Fibroblast of mammary gland (primary cell): ENCODE results near the gene TACR2.
"Not testable (repeated sequence)": the region's sequence is repeated elsewhere in the genome, so short reads cannot be mapped to it uniquely, and the experiment has no call there.

Experiments
- DNase-seq: peaks from one replicate; pipeline ENCODE4 v3.0.0-alpha.2; 2010; ENCODE audit warnings: low read depth
- H3K4me3 ChIP-seq: 2 replicates; pipeline ENCODE4 v1.5.1; 2011; ENCODE audit warnings: low read depth, mild to moderate bottlenecking, low read length, moderate library complexity; ENCODE audit not compliant: control insufficient read depth
- CTCF ChIP-seq: conservative IDR thresholded peaks from 2 replicates; pipeline ENCODE4 v1.5.1; 2011; ENCODE audit warnings: low read depth, low read length, inconsistent platforms; ENCODE audit not compliant: control insufficient read depth, insufficient read depth

Gene TACR2

GRCh38 chr10:69456880-69457693, 40.4 kb upstream of the TACR2 start:
- no peak overlapping the region for H3K4me3 ChIP-seq
- peak; percentile 70 for DNase-seq
- no peak for TF ChIP-seq CTCF

- no peak for DNase-seq
- TF ChIP-seq CTCF: no peak
- H3K4me3 ChIP-seq: no peak overlapping the region
Measured at GRCh38 chr10:69455006-69455763, 38.5 kb upstream of the TACR2 start.

GRCh38 chr10:69453795-69454194, 37.1 kb upstream of the TACR2 start:
- TF ChIP-seq CTCF: no peak
- no peak for DNase-seq
- no peak overlapping the region for H3K4me3 ChIP-seq

GRCh38 chr10:69452676-69453415, 36.1 kb upstream of the TACR2 start:
- TF ChIP-seq CTCF: no peak
- no peak overlapping the region for H3K4me3 ChIP-seq
- no peak for DNase-seq

- peak overlapping the region; percentile 33 for H3K4me3 ChIP-seq
- no peak for TF ChIP-seq CTCF
- no peak for DNase-seq
Measured at GRCh38 chr10:69451784-69452251, 35.1 kb upstream of the TACR2 start.

- DNase-seq: peak; percentile 45
- peak within 1 kb of the TSS; percentile 33 for H3K4me3 ChIP-seq
- no peak for TF ChIP-seq CTCF
Measured at GRCh38 chr10:69451209-69451783, 34.6 kb upstream of the TACR2 start, which contains the start of gene TSPAN15. Gene TSPAN15, plus strand, starts transcription at chr10:69451465. Its CDS starts 130 bp downstream, at chr10:69451595.

GRCh38 chr10:69450395-69450794, 33.7 kb upstream of the TACR2 start:
- H3K4me3 ChIP-seq, DNase-seq: not testable (repeated sequence)
